Stimulated activated CD4-positive, alpha-beta T cell treated with anti-CD3 and anti-CD28 coated beads, Interleukin-1b, Interleukin-23, amount 100 ng/mL, for 4 hours (primary cell): ENCODE results near the gene EID2.
A peak's percentile ranks its signal among the peaks of the same experiment; 100 is the strongest.

Source experiments
- DNase-seq, 2 donors: peaks; one replicate each; pipeline ENCODE4 v3.0.0-alpha.2; 2020; ENCODE audit warnings: low read depth in 2 of 2

EID2 gene, protein sequence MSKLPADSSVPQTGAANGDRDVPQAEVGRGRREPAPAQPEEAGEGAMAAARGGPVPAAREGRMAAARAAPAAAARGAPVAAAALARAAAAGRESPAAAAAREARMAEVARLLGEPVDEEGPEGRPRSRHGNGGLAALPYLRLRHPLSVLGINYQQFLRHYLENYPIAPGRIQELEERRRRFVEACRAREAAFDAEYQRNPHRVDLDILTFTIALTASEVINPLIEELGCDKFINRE

DNA sequence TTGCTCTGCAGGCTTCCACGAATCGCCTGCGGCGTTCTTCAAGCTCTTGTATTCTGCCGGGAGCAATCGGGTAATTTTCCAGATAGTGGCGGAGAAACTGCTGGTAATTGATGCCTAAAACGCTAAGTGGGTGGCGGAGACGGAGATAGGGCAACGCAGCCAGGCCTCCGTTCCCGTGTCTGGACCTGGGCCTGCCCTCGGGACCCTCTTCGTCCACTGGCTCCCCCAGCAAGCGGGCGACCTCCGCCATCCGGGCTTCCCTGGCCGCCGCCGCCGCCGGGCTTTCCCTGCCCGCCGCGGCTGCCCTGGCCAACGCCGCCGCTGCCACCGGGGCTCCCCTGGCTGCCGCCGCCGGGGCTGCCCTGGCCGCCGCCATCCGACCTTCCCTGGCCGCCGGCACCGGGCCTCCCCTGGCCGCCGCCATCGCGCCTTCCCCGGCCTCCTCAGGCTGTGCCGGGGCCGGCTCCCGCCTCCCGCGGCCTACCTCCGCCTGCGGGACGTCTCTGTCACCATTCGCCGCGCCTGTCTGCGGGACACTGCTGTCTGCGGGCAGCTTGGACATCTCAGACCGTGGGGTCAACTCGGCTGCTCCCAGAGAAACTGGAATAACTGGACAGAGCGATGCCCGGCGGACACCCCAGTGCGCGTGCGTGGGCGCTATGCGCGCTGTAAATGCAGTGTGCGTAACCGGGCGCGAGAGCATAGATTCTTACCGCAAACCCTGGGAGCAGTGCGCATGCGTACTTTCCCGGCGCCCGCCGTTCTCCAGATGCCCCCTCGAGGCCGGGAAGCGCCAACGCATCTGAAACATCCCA lies at the start of gene EID2:
Gene EID2, minus strand, starts transcription at position 644 of the 815 bp plus-strand sequence. Its CDS starts 82 bp downstream, at position 562.
- DNase-seq, result peak; percentile 91 to 96

DNA sequence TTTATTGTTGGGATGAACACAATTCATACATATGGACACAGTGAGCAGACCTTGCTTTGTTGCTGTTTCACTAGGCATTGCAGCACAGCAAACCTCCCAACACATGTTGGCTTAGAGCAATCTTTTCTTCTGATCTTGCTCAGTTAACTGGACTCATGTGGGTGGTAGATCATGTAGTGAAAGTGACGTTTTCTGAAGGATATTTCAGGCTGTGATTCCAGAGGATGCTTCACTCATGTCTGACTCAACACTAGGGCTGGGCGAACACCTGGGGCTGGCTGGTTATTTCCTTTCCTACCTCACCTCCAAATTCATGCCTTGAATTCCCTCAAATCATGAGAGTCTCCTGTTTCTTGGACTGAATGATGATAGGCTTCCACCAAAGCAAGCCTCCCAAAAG lies 48.1 kb upstream of the EID2 start:
- no peak for DNase-seq

DNA sequence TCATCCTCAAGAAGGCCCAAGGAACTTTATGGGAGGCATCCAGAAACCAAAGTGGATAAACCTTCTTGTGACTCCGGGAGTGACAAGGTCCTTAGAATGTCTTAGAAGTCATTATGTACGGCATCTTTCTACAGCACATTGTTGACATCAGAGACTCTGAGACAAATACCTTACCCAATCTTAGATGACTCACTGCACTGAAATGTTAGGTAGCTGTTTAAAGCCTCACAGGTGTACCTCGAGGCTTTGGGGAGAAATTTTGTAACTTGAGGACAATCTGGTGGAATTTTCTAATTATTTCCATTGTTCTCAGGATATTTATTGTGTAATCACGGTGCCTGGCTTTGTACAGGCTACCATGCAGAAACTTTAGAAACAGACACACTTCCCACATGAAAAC lies 47.5 kb upstream of the EID2 start:
- DNase-seq, result no peak

DNA sequence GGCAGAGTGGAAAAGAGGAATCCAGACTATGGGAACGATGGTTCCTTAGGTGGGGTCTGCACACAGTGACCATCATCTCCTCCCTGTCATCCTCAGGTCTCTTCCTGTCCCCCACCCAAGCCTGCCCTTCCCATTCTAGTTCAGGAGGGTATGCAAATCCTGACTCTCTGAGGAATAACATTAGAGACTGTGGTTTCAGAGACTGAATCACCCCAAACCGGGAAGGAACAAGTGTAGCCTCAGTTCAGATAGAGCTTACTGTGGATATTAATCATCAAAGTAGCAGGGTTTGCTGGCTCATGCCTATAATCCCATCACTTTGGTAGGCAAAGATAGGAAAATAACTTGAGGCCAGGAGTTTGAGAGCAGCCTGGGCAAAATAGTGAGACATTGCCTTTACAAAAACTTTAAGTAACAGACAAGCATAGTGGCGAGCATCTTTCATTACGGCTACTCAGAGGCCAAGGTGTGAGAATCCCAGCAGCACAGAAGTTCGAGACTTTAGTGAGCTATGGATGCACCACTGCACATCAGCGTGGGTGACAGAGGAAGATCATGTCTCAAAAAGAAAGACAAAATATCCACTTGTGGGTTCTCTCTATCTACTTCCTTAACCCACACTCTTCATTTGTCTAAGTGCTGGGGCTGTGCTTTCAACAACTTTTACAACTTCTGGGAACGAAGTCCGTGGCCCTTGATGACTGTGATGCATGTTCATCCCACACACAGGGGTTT lies 43.1 kb upstream of the EID2 start:
- no peak for DNase-seq

DNA sequence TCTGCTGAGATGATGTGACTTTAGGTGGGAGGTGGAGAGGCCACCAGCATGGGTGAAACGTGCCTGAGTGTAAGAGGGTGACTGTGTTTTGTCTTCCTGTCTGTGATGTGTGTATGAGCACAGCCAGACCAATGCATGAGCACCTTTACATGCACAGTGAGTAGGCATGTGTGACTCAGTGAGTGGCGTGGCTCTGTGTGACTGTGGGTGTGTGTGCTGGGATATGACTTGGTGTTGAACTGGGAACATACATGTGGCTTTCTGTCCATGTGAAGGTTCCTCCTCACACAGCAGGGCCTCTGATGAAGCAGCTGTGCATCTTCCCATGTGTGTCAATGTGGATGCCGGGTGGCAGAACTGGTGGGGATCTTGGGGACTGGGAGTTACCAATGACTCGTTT lies 42.5 kb upstream of the EID2 start:
- peak in 1 of 2 donors; percentile 7 for DNase-seq

DNA sequence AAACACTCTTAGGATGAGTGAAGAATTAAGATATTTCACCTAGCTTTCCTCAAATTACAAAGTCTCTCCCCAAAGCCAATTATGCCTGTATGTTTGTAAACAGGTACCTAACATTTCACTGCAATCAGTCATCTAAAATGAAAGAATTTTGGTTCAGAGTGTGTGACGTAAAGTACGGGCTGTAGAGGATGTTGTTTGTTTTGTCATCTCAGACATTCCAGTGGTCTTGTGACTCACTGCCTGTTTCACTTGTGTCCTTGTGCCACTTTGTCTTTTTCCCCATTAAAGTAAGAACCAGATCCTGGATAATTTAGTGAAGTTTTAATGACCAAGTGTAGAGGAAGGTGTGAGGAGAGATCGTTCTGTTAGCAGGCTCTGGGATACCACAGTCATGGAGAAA lies 28.6 kb upstream of the EID2 start:
- DNase-seq, result no peak

DNA sequence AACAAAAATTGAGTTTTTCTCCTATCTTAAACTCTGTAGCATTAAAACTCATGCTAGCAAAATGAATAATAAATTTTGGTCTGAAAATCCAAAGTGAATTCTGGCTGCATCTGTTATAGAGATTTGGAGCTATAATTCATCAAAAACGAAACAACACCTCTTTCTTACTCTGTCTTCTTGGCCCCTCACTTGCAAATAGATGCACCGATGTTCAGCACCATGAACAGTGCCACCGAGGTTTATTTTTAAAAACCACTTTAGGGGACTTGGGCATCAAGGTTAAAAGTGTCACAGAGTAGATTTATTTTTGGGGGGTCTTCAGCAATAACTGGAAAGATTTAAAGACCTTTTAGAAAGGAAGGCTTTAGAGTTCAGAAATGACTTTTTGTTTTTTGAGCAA lies 26.1 kb upstream of the EID2 start:
- no peak for DNase-seq

DNA sequence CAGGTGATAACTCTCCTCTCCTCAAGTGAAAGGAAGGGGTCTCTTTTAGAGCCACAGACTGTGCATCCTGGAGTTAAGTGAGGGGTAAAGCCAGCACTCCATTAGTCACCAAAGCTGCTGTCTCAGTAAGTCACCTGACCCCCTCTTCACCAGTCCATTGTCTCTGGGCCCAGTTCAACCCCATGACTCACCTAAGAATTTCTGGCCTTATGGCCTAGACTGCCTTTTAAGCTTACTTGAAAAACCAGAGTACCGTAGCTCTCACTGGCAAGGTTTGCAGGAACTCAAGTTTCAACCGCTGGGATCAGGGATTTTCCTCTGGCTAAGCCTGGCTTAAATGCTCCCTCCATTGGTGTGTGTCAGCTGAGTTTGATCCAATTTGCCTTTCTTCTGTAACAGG lies 23.4 kb upstream of the EID2 start:
- DNase-seq, result no peak

DNA sequence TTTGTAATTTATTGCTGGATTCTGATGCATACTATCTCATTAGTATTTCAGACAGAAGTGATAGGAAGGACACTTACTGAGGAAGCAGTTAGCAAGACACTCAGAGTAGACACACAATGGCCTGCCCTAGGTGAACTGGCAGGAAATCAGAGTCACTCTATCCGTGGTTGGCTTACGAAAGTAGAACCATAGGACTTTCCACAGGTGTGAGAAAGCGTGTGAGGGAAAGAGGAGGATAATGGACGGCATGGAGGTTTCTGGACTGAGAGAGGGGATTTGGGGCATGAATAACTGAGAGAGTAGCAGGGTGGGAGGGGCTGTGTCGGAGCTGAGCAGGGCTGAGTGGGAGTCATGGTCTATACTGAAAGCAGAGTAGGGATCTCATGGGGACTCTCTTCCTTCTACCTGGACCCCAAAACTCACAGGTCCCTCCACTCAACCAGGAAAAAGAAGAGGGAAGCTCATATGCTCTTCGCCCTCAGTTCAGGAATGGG lies 18.7 kb upstream of the EID2 start:
- peak in 1 of 2 donors; percentile 23 for DNase-seq

DNA sequence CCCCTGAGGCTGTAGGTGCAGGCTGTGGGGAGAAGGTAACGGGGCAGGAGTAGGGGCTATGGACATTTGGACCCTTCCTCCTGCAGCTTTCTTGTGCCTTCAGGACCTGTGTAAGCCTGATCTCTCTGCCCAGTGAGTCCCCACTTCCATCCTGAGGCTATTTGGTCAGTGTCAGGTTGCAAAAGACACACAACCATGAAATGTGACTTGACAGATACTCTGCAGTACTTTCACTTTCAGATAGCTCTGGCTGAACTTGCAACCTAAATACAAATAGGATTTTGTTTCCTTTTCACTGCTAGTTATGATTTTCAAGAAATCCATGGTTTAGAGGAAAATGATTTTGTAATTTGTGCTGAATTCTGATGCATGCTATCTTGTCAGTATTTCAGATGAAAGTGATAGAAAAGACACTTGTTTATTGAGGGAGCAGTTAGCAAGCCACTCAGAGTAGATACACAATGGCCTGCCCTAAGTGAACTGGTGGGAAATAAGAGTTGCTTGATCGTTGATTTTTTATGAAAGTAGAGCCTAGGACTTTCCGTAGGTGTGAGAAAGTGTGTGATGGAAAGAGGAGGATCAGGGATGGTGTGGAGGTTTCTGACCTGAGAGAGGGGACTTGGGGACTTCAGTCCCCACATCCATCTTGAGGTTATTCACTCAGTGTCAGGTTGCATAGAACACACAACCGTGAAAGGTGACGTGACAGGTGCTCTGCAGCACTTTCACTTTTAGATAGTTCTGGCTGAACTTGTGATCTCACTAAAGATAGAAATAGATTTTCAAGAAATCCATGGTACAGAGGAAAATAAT lies 18.1 kb upstream of the EID2 start:
- DNase-seq, result no peak

DNA sequence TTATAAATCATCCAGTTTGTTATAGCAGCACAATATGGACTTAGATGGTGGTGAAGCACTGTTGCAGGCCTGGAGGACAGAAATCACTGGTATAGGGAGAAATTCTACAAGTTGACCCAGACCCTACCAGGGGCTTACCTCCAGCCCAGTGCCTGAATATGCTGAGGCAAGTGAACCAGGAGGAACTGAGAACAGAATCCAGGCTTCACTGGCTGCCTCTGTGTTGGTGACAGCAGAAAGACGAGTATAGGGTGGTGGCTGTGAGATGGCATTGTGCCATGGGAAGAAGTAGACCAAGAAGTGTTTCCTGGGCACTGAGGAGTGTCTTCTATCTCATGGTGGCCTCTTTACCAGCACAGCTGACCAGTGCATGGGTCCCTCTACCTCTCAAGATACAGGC lies 15.9 kb upstream of the EID2 start:
- DNase-seq, result no peak

DNA sequence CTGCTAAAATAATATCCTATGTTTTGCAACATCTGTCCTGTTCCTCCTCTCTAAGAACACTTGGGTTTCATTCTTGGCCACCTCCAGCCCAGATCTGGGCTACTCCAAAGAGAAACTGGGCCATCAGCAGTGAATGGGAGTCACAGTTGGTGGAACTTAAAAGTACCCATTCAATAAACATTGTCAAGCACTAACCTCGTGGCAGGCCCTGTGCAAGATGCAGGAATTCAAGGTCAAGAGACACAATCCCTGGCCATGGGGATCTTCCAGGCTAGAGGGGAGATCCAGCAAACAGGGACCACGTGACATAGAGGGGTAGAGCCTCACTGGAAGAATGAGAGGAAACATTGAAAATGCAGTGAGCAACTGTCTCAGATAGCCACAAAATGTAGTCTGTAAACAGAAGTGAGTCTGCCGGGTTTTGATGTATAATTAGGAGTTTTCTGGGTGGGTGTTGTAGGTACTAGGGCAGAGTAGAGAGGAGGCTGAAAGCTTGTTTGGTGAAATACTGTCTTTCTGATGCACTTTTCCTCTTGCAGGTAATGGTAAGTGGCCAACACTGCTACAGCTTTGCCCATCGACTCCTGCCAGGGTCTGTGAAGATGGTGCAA lies 14.8 kb upstream of the EID2 start:
- DNase-seq, result no peak

DNA sequence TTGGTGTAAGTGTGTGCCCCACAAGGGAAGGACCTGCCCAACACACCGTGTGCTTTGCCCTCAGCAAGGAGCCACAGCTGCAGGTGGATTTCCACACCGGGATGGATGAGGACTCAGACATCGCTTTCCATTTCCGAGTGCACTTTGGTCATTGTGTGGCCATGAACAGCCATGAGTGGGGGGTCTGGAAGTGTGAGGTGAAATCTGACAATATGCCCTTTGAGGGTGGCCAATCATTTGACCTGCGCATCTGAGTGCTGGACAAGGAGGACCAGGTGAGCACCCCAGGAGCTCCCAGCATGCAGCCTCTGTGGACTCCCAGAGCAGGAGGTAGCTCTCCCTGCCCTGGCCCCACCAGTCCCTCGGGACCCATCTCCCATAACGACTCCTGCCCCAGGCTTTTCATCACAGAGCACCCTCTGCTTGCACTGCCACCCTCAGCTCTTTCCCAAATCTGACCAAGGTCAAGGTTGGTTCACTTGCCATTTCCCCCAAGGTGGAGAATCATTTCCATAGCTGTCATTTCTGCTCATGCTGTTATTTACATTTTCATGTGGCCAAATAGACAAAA lies 13.2 kb upstream of the EID2 start:
- no peak for DNase-seq

DNA sequence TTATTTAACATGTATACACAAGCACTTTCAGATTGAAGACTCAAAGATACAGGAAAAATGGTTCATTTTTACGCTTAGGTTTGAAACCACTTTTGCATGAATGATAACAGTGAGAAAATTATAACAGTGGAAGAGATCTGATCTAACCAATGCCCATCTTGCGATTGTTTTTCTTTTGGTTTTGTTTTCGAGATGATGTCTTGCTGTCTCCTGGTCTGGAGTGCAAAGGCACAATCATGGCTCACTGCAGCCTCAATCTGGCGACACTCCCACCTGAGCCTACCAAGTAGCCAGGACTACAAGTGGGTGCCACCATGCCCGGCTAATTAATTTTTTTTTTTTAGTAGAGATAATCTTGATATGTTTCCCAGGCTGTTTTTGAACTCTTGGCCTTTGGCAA lies 10.2 kb upstream of the EID2 start:
- DNase-seq, result no peak

DNA sequence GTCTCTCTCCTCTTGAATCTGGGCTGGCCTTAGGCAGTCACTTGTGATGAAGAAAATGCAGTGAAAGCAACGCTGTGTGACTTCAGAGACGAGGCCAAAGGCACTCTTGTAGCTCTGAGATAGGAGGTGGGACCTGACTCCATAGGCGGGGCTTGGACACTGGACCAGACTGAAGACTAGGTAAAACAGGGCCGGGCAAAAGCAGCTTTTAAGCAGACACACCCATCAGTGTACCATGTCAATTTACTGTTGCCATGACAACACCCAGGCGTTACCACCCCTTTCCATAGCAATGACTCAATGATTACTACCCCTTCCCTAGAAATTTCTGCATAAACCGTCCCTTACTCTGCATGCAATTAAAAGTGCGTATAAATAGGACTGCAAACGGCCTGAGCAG lies 6.6 kb upstream of the EID2 start:
- DNase-seq, result no peak

DNA sequence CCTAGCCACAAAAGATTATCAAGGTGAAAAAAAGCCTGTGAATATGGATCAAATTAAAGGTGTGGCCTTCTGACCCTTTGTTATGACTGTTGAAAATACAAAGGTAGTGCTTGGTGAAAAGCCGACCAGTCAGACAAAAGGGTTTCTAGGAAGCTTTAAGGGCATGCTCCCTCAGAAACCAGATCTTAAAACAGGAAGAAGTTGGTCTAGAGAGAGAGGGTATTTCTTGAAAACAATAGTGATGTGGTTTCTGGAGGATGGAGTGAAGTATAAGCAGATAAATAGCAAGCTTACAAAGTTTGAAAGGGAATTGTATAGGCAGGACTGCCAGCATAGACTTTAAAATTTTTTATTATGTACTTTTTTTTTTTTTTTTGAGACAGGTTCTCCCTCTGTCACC lies 5.0 kb upstream of the EID2 start:
- DNase-seq, result no peak

DNA sequence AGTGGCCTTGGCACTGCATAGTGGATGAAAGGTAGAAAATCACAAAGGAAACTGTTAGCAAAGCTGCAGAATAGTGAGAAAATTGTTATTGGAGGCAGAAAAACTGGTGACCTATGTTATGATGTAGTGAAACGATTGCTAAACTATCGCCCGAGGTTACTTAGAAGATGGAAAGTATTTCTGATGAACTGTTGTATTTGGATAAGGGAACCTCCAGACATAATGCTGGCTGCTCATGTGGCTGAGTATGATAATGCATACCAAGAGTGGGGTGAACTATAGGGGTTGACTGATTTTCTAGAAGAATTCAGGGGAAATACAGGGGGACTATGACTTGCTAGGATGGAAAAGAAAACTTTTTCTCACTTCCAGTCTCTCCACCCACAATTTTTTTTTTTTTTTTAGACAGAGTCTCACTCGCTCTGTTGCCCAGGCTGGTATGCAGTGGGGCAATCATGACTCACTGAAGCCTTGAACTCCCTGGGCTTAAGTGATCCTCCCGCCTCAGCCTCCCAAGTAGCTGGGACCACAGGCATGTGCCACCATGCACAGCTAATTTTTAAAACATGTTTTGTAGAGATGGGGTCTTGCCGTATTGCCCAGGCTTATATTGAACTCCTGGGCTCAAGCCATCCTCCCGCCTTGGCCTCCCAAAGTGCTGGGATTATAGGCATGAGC lies 4.4 kb upstream of the EID2 start:
- DNase-seq, result no peak

DNA sequence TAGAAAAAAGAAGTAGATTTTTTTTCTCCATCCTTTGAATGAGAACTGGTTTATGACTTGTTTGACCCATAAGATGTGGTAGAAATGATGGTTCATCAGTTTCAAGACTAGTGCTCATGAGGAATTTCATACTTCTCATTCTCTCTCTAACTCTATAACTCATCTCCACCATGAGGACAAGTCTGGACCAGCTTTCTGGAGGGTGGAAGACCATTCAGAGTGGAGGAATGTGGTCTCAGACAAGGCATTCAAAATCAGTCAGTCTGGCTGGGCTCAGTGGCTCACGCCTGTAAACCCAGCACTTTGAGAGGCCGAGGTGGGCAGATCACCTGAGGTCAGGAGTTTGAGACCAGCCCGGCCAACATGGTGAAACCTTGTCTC lies 3.5 kb upstream of the EID2 start:
- no peak for DNase-seq

DNA sequence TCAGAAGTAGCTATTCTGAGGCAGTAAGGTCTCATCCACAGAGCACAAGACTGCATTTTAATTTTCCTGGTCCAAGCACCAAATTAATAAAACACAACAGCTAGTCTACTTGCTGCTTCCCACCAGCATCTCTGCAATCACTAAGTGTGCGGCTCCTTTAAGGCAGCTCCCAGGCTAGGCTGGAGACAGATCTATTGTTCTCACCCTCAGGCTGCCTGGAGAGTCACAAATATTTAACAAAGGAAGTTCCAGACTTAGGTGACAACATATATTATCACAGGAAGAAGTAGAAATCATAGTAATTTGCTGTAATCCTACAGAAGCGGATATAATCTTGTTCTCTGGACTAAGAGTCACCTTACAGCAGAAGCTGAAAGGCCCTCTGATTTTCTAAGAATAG lies 2.2 kb upstream of the EID2 start:
- no peak for DNase-seq

DNA sequence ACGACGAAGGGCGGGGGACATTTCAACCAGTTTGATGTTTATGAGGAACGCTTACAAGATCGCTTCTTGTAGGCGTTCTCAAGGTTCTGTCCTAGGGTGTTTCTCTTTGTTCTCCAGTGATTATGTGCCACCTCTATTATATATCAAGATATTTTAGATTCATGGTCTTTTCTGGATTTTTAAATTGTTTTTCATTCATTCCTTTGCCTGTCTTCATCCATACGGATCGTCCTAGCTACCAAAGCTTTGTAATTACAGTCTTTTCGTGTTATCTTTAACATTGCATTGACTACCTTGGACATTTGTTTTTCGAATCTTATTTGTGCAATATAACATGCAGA lies 342 bp upstream of the EID2 start:
- DNase-seq, result no peak

DNA sequence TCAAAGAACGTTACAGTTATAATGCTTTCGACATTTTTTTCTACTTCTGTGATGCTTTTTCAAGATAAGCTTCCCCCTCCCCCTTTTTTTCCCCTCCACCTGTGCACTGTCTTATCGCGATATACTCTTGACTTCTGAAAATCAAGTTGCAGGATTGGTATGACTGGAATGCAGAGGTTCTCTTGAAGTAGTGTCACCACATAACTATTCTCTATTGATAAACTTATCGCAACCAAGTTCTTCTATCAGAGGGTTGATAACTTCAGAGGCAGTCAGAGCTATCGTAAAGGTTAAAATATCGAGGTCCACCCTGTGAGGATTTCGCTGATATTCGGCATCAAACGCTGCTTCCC lies 820 bp downstream of the EID2 start:
- DNase-seq, result no peak
